ENCODE data around the gene LARGE1.

The LARGE1 gene

DNA sequence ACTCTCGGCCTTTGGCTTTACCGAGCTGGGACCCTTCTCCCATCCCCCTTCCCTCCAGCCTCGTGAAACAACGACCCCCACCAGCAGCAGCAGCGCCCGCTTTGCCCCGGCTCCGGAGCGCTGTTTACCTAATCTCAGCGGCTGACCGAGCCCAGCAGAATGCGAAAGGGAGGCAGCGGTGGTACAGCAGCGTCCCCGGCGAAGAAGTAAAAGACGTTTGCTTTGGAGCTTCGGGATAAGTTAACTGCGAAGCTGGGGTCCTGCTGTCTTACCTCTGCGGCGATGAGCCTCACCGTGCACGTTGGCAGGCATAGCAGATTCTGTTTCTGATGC, 2.0 kb upstream of the LARGE1 start:
- TF ChIP-seq, protein P1, sequence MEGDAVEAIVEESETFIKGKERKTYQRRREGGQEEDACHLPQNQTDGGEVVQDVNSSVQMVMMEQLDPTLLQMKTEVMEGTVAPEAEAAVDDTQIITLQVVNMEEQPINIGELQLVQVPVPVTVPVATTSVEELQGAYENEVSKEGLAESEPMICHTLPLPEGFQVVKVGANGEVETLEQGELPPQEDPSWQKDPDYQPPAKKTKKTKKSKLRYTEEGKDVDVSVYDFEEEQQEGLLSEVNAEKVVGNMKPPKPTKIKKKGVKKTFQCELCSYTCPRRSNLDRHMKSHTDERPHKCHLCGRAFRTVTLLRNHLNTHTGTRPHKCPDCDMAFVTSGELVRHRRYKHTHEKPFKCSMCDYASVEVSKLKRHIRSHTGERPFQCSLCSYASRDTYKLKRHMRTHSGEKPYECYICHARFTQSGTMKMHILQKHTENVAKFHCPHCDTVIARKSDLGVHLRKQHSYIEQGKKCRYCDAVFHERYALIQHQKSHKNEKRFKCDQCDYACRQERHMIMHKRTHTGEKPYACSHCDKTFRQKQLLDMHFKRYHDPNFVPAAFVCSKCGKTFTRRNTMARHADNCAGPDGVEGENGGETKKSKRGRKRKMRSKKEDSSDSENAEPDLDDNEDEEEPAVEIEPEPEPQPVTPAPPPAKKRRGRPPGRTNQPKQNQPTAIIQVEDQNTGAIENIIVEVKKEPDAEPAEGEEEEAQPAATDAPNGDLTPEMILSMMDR (IDR thresholded peaks at IDR 0.05; ENCODE audit: low read depth, low read length): no peak
- in situ Hi-C loops (cut with HindIII; ENCODE audit: low sequenced_read_pairs): no loop called here
- peak overlapping the region; percentile 49 for H3K4me3 ChIP-seq (ENCODE audit: low read depth, low read length)
- DNase-seq (ENCODE audit: low read depth, low spot score): no peak

DNA sequence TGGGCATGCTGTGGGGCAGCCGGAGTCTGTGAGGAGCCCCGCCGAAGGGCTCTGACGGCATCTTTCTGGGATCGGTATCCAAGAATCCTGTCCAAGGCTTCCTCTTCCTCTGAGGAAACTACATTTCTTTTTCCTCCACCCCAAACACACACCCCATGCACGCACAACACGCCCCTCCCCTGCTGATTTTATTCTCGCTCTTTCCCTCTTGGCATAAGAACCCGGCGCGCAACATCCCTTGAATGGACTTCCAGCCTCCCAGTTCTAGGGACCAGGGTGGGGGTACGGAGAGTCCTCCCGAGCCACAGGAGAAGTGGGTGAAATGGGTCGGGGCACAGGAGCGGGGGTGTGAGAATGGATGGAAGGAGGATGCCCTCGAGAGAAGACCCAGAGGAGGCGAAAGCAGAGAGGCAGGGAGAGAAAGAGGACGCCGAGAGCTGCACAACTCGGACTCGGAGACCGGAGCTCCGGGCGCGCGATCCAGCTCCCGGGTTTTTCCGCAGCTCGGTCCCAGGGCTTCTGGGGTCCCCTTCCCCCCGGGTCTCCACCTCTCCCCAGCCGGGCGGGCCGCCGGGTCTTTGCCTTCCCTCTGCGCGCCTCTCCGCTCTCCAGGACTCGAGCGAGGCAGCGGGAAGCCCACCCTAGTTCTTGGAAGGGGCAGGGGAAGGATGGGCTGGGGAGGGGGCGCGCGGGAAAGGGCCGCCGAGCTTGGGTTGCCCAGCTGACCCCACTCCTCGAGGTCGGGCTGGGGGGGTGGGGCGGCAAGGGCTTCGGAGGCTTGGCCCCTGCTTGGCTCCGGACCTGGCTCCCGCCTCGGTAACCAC, 1.5 kb upstream of the LARGE1 start:
- TF ChIP-seq, protein P1 (IDR thresholded peaks at IDR 0.05; ENCODE audit: low read depth, low read length): no peak
- in situ Hi-C loops (cut with HindIII; ENCODE audit: low sequenced_read_pairs): no loop called here
- peak; percentile 45 for DNase-seq (ENCODE audit: low read depth, low spot score)
- peak overlapping the region; percentile 49 for H3K4me3 ChIP-seq (ENCODE audit: low read depth, low read length)

DNA sequence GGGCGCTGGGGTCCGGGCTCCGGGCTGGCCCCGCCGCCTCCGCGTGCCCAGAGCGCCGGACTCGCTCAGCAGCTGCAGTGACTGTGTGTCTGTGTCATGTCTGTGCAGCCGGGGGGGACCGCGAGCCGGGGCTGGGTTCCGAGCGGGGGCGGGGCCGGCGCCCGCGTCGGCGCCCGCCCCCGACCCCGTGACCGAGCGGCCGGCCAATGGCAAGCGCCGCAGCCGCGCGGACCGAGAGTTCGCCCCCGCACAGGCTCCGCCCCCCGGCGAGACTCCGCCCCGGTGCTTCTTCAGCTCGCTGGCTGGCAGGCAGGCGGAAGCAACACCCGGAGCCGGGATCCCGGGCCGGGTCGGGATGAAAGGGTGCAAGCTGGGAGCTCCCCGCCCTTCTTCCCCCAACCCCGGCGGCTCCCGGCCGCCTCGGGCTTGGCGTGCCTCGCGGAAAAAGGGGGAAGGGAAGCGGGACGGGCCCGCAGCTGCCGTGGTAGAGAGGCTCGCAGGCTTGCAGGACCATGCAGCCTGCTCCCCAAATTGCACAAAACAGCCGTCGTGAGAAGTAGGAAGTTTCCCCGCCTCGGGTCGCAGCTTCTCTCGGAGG, 750 bp upstream of the LARGE1 start:
- peak; percentile 94 for DNase-seq (ENCODE audit: low read depth, low spot score)
- in situ Hi-C loops (cut with HindIII; ENCODE audit: low sequenced_read_pairs): no loop called here
- TF ChIP-seq, protein P1 (IDR thresholded peaks at IDR 0.05; ENCODE audit: low read depth, low read length): no peak
- H3K4me3 ChIP-seq (ENCODE audit: low read depth, low read length): peak overlapping the region; percentile 49

DNA sequence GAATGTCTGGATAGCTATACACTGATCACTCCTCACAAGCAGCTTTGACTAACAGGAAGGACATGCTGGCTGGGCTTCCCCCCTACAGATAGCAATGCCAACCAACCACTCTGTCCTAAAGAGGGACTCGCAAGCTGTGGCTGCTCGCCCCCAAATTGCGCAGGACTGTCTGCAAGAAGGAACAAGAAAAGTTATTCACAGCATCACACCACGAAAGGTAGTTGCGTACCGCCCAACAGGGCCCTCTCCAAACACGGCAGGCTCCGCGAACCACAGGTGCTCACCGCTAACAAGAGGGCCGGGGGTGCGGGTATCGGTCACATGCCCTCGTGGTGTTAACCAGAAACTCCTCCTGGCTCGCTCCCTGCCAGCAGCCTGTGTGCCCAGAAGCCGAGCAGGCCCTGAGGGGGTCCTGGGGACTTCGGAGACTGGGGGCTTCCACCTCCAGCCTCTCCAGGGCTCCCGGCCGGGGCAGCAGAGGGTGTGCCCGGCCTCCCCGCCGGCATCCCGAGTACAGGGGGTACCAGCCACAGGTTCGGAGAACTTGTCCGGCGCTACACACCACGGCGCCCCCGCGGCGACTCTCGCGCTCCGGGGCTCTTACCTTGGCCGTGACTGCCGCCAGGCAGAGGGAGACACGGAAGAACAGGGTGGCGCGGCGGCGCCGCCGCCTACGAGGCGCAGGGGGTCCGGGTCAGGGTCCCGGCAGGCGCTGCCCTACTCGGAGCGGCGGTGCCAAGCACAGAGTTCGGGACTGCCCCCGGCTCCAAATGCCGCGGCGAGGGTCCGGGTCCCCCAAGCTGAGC, 682 bp downstream of the LARGE1 start:
- TF ChIP-seq, protein P1 (IDR thresholded peaks at IDR 0.05; ENCODE audit: low read depth, low read length): no peak
- in situ Hi-C loops (cut with HindIII; ENCODE audit: low sequenced_read_pairs): no loop called here
- H3K4me3 ChIP-seq (ENCODE audit: low read depth, low read length): peak overlapping the region; percentile 42
- no peak for DNase-seq (ENCODE audit: low read depth, low spot score)

DNA sequence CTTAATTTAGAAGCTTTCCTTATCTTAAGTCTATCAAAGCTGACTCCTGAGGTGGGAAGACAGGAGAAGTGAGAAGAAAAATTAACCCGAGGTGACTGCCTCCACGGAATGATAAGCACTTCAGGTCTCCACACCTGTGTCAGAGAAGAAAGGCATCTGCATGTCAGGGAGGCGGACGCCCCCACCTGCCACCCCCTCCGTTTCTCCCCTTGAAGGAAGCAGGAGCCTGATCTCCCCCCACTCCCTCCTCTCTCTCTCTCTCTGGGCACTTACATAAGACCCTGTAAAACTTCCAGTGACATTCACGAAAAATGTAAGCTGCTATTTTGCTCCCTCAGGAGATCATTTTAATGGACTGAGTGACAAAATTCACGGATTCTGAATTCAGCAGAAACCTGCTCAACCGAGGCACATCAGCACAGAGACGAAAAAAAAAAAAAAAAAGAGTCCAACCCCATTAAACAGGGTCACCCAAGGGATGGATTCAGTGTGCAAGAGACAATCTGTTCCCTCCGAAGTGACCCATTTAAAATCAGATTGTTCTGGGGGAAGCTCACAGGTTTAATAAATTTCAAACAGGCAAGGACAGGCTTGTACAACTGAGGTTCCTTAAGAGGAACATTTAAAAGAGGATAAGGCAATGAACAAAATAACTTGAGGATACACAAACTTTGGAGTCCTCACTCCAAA, 1.5 kb downstream of the LARGE1 start:
- no peak for DNase-seq (ENCODE audit: low read depth, low spot score)
- in situ Hi-C loops (cut with HindIII; ENCODE audit: low sequenced_read_pairs): no loop called here
- H3K4me3 ChIP-seq (ENCODE audit: low read depth, low read length): no peak overlapping the region
- TF ChIP-seq, protein P1 (IDR thresholded peaks at IDR 0.05; ENCODE audit: low read depth, low read length): no peak

DNA sequence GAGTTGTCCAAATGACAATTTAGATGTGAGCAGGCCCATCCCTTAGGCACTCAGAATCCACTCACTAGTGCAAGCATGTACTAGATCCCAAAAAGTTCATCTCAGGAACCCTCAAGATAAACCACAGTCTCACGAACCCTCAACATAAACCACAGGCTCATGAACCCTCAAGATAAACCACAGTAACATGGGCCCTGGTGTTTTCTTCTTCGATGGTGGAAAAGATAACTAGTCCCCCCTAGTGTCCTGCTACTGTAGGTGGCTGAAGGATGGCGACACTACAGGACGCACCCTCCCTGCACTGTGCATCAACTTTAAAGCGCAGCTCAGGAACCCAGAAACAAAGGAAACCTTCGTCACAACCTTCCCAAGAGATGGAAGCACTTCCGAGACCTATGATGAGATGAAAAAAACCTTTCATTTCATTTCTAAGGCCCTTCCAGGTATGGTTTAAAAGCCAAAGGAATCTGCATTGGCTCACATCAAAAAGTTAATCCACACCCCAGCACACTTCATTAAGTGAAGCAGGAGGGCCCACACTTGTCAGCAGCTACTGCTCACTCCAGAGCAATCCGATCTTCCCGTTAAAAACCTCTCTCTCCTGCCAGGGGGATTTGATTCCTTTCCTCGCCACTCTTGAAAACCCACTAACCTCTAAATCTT, 2.4 kb downstream of the LARGE1 start:
- TF ChIP-seq, protein P1 (IDR thresholded peaks at IDR 0.05; ENCODE audit: low read depth, low read length): peak; percentile 7
- in situ Hi-C loops (cut with HindIII; ENCODE audit: low sequenced_read_pairs): no loop called here
- no peak for DNase-seq (ENCODE audit: low read depth, low spot score)
- no peak overlapping the region for H3K4me3 ChIP-seq (ENCODE audit: low read depth, low read length)

All from astrocyte of the spinal cord (primary cell).